ENCODE measurements around the gene CREM.
A peak's percentile ranks its signal among the peaks of the same experiment; 100 is the strongest.

The CREM gene

GRCh38 chr10:35218339-35218955, 91.8 kb downstream of the CREM start:
- peak; percentile 89 for TF ChIP-seq CTCF (IDR thresholded peaks at IDR 0.05; ENCODE audit: insufficient read depth, missing control alignments)
- DNase-seq (ENCODE audit: insufficient read length, low spot score) (no peak), FAIRE-seq (peak; percentile 53)

- no peak for DNase-seq (ENCODE audit: insufficient read length, low spot score)
- TF ChIP-seq CTCF (IDR thresholded peaks at IDR 0.05; ENCODE audit: insufficient read depth, missing control alignments), result no peak
- FAIRE-seq, result no peak
These were observed 92.6 kb downstream of the CREM start for GRCh38 chr10:35219292-35219691.

DNA sequence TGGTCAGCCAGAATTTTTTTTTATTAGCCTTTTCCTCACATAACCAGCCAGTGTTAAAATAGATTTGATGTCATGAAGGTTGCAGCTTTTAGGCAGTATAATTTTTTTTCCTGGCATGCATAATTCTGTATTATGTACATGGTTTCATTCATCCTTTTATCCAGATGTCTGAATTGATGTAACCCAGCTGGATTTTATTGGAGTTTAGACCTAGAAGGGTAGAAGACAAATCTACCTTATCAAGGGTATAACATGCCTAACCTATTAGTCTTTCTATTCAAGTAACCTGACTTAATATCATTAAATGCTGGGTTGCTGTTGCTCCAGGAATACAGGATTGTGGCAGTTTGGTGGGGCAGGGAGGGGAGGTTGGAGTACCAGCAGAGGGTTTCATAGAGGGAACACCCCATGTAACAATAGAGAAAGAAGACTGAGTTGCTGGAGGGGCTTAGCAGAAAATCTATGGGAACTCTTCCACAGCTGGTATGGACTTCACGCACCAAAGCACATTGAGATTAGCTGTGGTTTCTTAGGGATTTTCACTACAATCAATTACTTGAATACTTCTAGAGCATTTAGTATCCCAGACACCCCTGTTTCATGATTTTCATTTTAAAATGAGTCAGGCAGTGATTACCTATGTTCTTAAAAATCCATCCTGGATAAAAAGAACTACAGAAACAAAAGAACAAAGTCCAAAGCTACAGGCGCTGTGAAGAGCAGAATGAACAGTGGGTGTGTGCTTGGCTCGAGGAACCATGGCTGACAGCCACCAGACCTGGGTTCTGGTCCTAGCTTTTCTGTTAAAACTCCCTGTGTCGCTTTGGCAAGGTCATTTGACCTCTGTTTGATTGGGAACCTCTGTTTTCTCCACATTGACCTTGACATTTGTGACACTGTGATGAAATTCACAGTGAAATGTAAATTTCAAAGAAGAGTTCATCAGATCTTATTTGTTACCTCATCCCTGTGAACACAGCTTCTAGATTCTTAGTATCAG, 93.5 kb downstream of the CREM start:
- DNase-seq (ENCODE audit: insufficient read length, low spot score), result no peak
- FAIRE-seq, result peak; percentile 21
- TF ChIP-seq CTCF (IDR thresholded peaks at IDR 0.05; ENCODE audit: insufficient read depth, missing control alignments), result no peak

- TF ChIP-seq CTCF (IDR thresholded peaks at IDR 0.05; ENCODE audit: insufficient read depth, missing control alignments), result peak; percentile 21
- FAIRE-seq (no peak), DNase-seq (ENCODE audit: insufficient read length, low spot score) (no peak)
These were observed 96.4 kb downstream of the CREM start for GRCh38 chr10:35223016-35223415.

DNA sequence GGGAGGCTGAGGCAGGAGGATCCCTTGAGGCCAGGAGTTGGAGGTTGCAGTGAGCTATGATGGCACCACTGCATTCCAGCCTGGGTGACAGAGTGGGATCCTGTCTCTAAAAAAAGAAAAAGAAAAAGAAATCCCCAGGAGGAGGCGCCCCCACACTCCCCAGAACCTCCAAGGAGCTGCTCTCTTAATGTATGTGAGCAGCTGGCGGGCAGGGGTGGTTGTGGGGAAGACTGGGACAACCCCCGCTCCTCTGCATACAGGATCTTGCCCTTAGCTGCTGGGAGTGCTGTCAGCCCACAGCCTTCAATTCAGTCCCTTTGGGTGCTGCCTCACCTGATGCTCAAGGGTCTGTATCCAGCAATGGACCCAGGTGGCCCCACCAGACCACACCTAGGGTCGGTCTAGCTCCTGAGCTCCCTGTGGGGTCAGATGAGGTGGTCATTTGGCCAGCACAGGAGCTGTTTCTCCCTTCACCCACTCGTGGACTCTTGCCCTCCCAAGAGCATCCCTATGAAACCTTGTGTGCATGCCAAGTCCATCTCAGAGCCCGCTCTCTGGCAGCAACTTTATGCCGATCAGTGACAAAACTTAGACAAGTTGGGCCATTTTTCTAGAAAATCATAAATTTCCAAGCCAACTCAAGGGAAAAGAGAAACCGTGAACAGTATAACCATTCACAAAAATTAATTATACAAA, 97.5 kb downstream of the CREM start:
- no peak for DNase-seq (ENCODE audit: insufficient read length, low spot score)
- TF ChIP-seq CTCF (IDR thresholded peaks at IDR 0.05; ENCODE audit: insufficient read depth, missing control alignments), result no peak
- FAIRE-seq, result no peak

DNA sequence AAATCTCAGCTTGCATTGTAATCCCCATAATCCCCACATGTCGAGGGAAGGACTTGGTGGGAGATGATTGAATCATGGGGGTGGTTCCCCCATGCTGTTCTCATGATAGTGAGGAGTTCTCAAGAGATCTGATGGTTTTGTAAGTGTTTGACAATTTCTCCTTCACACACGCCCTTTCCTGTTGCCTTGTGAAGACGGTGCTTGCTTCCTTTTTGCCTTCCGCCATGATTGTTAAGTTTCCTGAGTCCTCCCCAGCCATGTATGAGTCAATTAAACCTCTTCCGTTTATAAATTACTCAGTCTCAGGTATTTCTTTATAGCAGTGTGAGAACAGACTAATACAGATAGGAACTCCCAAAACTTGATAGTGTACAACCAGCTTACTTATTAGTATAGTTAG, 98.6 kb downstream of the CREM start:
- FAIRE-seq (no peak), DNase-seq (ENCODE audit: insufficient read length, low spot score) (no peak)
- TF ChIP-seq CTCF (IDR thresholded peaks at IDR 0.05; ENCODE audit: insufficient read depth, missing control alignments), result no peak

Data from D721Med (cell line).